Keratinocyte (primary cell): ENCODE results near the gene RNASE13. TPM values are rescaled to one million over a fixed set of nuclear protein-coding genes. Genes with fewer than 3 reads are reported as not detected.

ENCODE experiments used
- DNase-seq: peaks from one replicate; pipeline ENCODE4 v3.0.0-alpha.2; 2011; ENCODE audit warnings: low read depth, missing footprints, low spot score
- FAIRE-seq: peaks from 2 replicates; lab custom pipeline; 2011; peaks lifted over from hg19 to GRCh38; lab: Jason Lieb, UNC
- H2AFZ ChIP-seq: 2 replicates; pipeline ENCODE4 v1.6.0; 2012; ENCODE audit warnings: low read length, control low read depth, inconsistent platforms; ENCODE audit not compliant: control insufficient read depth
- H3K27ac ChIP-seq: 2 replicates; pipeline ENCODE4 v1.5.1; 2011; ENCODE audit warnings: low read length; ENCODE audit not compliant: control insufficient read depth, insufficient read depth
- H3K27me3 ChIP-seq: 3 replicates; pipeline ENCODE4 v1.6.0; 2011; ENCODE audit warnings: low read length; ENCODE audit not compliant: control insufficient read depth, insufficient read depth; ENCODE audit errors: extremely low read depth
- H3K36me3 ChIP-seq, 2 experiments: 2 replicates in 1 of 2; 3 replicates in 1 of 2; pipeline ENCODE4 v1.5.1; 2011; ENCODE audit warnings: low read length in 2 of 2, mild to moderate bottlenecking in 1 of 2; ENCODE audit not compliant: control insufficient read depth in 2 of 2, insufficient read depth in 2 of 2; ENCODE audit errors: extremely low read depth in 1 of 2
- H3K4me1 ChIP-seq: 3 replicates; pipeline ENCODE4 v1.5.1; 2011; ENCODE audit warnings: low read length; ENCODE audit not compliant: control insufficient read depth, insufficient read depth; ENCODE audit errors: extremely low read depth
- H3K4me2 ChIP-seq: 3 replicates; pipeline ENCODE4 v1.6.0; 2011; ENCODE audit warnings: low read depth, low read length; ENCODE audit not compliant: control insufficient read depth, insufficient read depth; ENCODE audit errors: extremely low read depth
- H3K4me3 ChIP-seq, 3 experiments: fragments of 200-600 bp in 1 of 3; sonication (generic) in 1 of 3; 2 replicates in 2 of 3; 3 replicates in 1 of 3; pipeline ENCODE4 v1.5.1; 2011 to 2016; ENCODE audit warnings: low read length in 3 of 3, mild to moderate bottlenecking in 3 of 3, control low read depth in 2 of 3, inconsistent platforms in 1 of 3, low read depth in 1 of 3, mixed read lengths in 1 of 3, mixed run types in 1 of 3, moderate library complexity in 1 of 3; ENCODE audit not compliant: control insufficient read depth in 2 of 3, insufficient read depth in 2 of 3; ENCODE audit errors: extremely low read depth in 1 of 3
- H3K79me2 ChIP-seq: 2 replicates; pipeline ENCODE4 v1.6.0; 2012; ENCODE audit warnings: low read length; ENCODE audit not compliant: control insufficient read depth, insufficient read depth
- H3K9ac ChIP-seq: 3 replicates; pipeline ENCODE4 v1.6.0; 2011; ENCODE audit warnings: low read length; ENCODE audit not compliant: control insufficient read depth, insufficient read depth; ENCODE audit errors: extremely low read depth
- H3K9me1 ChIP-seq: 3 replicates; pipeline ENCODE4 v1.6.0; 2011; ENCODE audit warnings: low read length; ENCODE audit not compliant: control insufficient read depth, insufficient read depth; ENCODE audit errors: extremely low read depth
- H3K9me3 ChIP-seq: 2 replicates; pipeline ENCODE4 v1.5.1; 2012; ENCODE audit warnings: low read depth, low read length; ENCODE audit not compliant: control insufficient read depth
- H4K20me1 ChIP-seq: 3 replicates; pipeline ENCODE4 v1.6.0; 2011; ENCODE audit warnings: low read length; ENCODE audit not compliant: control insufficient read depth, insufficient read depth; ENCODE audit errors: extremely low read depth
- CTCF ChIP-seq, 3 experiments: IDR thresholded peaks in 1 of 3; conservative IDR thresholded peaks in 1 of 3; optimal IDR thresholded peaks in 1 of 3; 2 replicates in 2 of 3; 3 replicates in 1 of 3; pipeline versions ENCODE3 to v1.5.1; 2011; ENCODE audit warnings: low read length in 3 of 3, mild to moderate bottlenecking in 3 of 3, moderate library complexity in 2 of 3, control low read depth in 1 of 3, inconsistent platforms in 1 of 3; ENCODE audit not compliant: insufficient read depth in 2 of 3; ENCODE audit errors: extremely low read depth in 1 of 3
- EZH2 ChIP-seq: IDR thresholded peaks from one replicate; pipeline ENCODE4 v1.6.1; 2012; ENCODE audit warnings: inconsistent platforms, mild to moderate bottlenecking, low read length, moderate library complexity
- dilution Hi-C: fragments of 300-500 bp; cut with MboI; formaldehyde crosslinking; loops from one replicate; pipeline ENCODE4 v1.7.0; 2020; ENCODE audit warnings: low sequenced_read_pairs; ENCODE audit not compliant: extremely low pct_ligation_motif_present
- polyA plus RNA-seq, 5 experiments: library from polyadenylated mRNA; depleted of rRNA in 3 of 5; stranded (reverse) in 3 of 5; stranded (forward) in 1 of 5; unstranded in 1 of 5; fragments of >200 nt; gene quantifications; 1 replicate in 1 of 5; 2 replicates in 3 of 5; 3 replicates in 1 of 5; pipeline versions ENCODE4 v1.2.1 to v1.2.3, GENCODE V29; 2011 to 2012; ENCODE audit warnings: missing spikeins in 2 of 5, low read depth in 1 of 5, low replicate concordance in 1 of 5

Gene RNASE13
- polyA plus RNA-seq, 1 donor (not counting 4 experiments of a cell fraction or from before 2014, with no cell fraction given), result not detected

- Histone ChIP-seq H3K27ac (no peak overlapping the region), H3K4me1 (peaks cover 6% of the 10 kb centered on the region)
- no peak for TF ChIP-seq EZH2
These were observed 13.5 kb downstream of the RNASE13 start for GRCh38 chr14:21020977-21021545.

GRCh38 chr14:21019366-21019765, 15.2 kb downstream of the RNASE13 start:
- no peaks in the 10 kb centered on the region for H3K36me3 ChIP-seq
- dilution Hi-C loops, result no loop called here
- H3K4me2 ChIP-seq, result no peak overlapping the region
- no peak overlapping the region for H3K9ac ChIP-seq
- H3K9me1 ChIP-seq, result no peaks in the 10 kb centered on the region
- H4K20me1 ChIP-seq, result no peaks in the 10 kb centered on the region
- no peaks in the 10 kb centered on the region for H3K9me3 ChIP-seq
- H3K4me3 ChIP-seq, result no peak overlapping the region
- H3K27me3 ChIP-seq, result peaks cover 14% of the 10 kb centered on the region
- TF ChIP-seq EZH2, result no peak
- DNase-seq (no peak), FAIRE-seq (no peak)
- no peak overlapping the region for H3K27ac ChIP-seq
- peaks cover 2% of the 10 kb centered on the region for H3K4me1 ChIP-seq
- no peak overlapping the region for H2AFZ ChIP-seq
- H3K79me2 ChIP-seq, result no peaks in the 10 kb centered on the region

More at GRCh38 chr14:21020977-21021545, 13.5 kb downstream of the RNASE13 start:
- no peaks in the 10 kb centered on the region for H3K9me3 ChIP-seq
- H3K9me1 ChIP-seq, result no peaks in the 10 kb centered on the region
- no peak overlapping the region for H3K4me3 ChIP-seq
- H3K36me3 ChIP-seq, result no peaks in the 10 kb centered on the region
- no peaks in the 10 kb centered on the region for H4K20me1 ChIP-seq
- dilution Hi-C loops, result no loop called here
- no peak overlapping the region for H2AFZ ChIP-seq
- peaks cover 17% of the 10 kb centered on the region for H3K27me3 ChIP-seq
- H3K9ac ChIP-seq, result no peak overlapping the region
- FAIRE-seq (no peak), DNase-seq (no peak)
- no peak overlapping the region for H3K4me2 ChIP-seq
- H3K79me2 ChIP-seq, result no peaks in the 10 kb centered on the region

GRCh38 chr14:21018781-21019180, 15.8 kb downstream of the RNASE13 start:
- Histone ChIP-seq H3K27me3 (peaks cover 8% of the 10 kb centered on the region), H3K4me2 (no peak overlapping the region), H3K9me1 (no peaks in the 10 kb centered on the region), H2AFZ (no peak overlapping the region), H3K9ac (no peak overlapping the region), H3K27ac (no peak overlapping the region), H3K4me3 (no peak overlapping the region), H3K9me3 (no peaks in the 10 kb centered on the region), H3K79me2 (no peaks in the 10 kb centered on the region), H4K20me1 (no peaks in the 10 kb centered on the region), H3K36me3 (no peaks in the 10 kb centered on the region), H3K4me1 (no peaks in the 10 kb centered on the region)
- FAIRE-seq, result no peak
- no peak for TF ChIP-seq EZH2
- TF ChIP-seq CTCF (optimal IDR thresholded peaks at IDR 0.05 in 1 of 3, IDR thresholded peaks at IDR 0.05 in 1 of 3, conservative IDR thresholded peaks at IDR 0.05 in 1 of 3; ENCODE audit: extremely low read depth in 1 of 3, insufficient read depth in 2 of 3, low read length in 3 of 3), result no peak
- DNase-seq, result no peak
- dilution Hi-C loops, result no loop called here
